Mucosa of descending colon (tissue), 3 donors: ENCODE results near the gene GON4L. TPM values are rescaled to one million over a fixed set of nuclear protein-coding genes. Genes with fewer than 3 reads are reported as not detected.

Source experiments
- ATAC-seq: fragments of 200-7000 bp; cut with Tn5 transposase; one replicate; pipeline ENCODE4 v1.9.1; 2020; ENCODE audit warnings: mild to moderate bottlenecking, moderate library complexity
- DNase-seq, 3 donors: peaks; one replicate each; pipeline ENCODE4 v3.0.0-alpha.2; 2020
- H3K36me3 ChIP-seq: fragments of 200-600 bp; one replicate; pipeline ENCODE4 v1.8.0; 2021; ENCODE audit warnings: low read depth, mild to moderate bottlenecking
- H3K4me1 ChIP-seq: fragments of 200-600 bp; one replicate; pipeline ENCODE4 v1.8.0; 2021; ENCODE audit warnings: low read depth, mild to moderate bottlenecking
- H3K4me3 ChIP-seq: fragments of 200-600 bp; one replicate; pipeline ENCODE4 v1.8.0; 2021; ENCODE audit warnings: mild to moderate bottlenecking
- H3K9me3 ChIP-seq: fragments of 200-600 bp; one replicate; pipeline ENCODE4 v1.8.0; 2021; ENCODE audit warnings: mild to moderate bottlenecking
- CTCF ChIP-seq: fragments of 200-600 bp; IDR thresholded peaks from one replicate; pipeline ENCODE4 v1.8.0; 2022; ENCODE audit warnings: antibody characterized with exemption, mild to moderate bottlenecking
- intact Hi-C, 2 donors: fragments of 100-400 bp; cut with DNase I in 1 of 2; cut with micrococcal nuclease in 1 of 2; formaldehyde crosslinking; loops; one replicate each; pipeline versions ENCODE4 v1.11.0 to v1.11.1; 2022; cut with DNase I, micrococcal nuclease
- long read RNA-seq, 2 donors: library from polyadenylated mRNA; unstranded; transcript quantifications; one replicate each; pipeline ENCODE4 v2.0.0, GENCODE V29; 2019 to 2021
- total RNA-seq, 3 donors: library from RNA; stranded (reverse); fragmentation: NEBNext Ultra II Directional in 2 of 3; extraction: Animal tissue kit (Norgen Biotek cat#: 25700) in 2 of 3; gene quantifications; one replicate each; pipeline versions ENCODE4 v1.2.1 to v1.2.4, GENCODE V29; 2021 to 2023
- donor health status: DM: no; HTN: no; CAD: no; lungs with moderate emphysema.
- donor health status: DM: no; HTN: no; CAD: no.
- donor health status: DM: no; HTN: yes; CAD: no.

Gene GON4L
- total RNA-seq, result 10 to 100 TPM; 38.7 to 63.0 (median 54.3) TPM
- long read RNA-seq, donor 1, partial matches to known transcripts, result 8 of 13 reads
- long read RNA-seq, donor 1, other reads (novel, unspliced or antisense), result 5 of 13 reads
- long read RNA-seq, donor 2, partial matches to known transcripts, result 9 of 12 reads
- long read RNA-seq, donor 2, other reads (novel, unspliced or antisense), result 3 of 12 reads

GRCh38 chr1:155856975-155857930 lies at the start of gene GON4L:
Gene GON4L, minus strand, starts transcription at chr1:155857214. Its CDS starts 3,434 bp downstream, at chr1:155853780.
- no peaks in the 10 kb centered on the region for H3K9me3 ChIP-seq
- peak; percentile 92 to 93 (median 92) for DNase-seq
- peaks cover 25% of the 10 kb centered on the region for H3K4me1 ChIP-seq
- ATAC-seq, result peak; percentile 91
- peaks cover 3% of the 10 kb centered on the region for H3K36me3 ChIP-seq
- peak within 1 kb of the TSS; percentile 59 for H3K4me3 ChIP-seq
- intact Hi-C loops, result no loop called here
- no peak for TF ChIP-seq CTCF

GRCh38 chr1:155904261-155904660 lies 47.2 kb upstream of the GON4L start:
- Histone ChIP-seq H3K4me1 (no peaks in the 10 kb centered on the region), H3K4me3 (no peak overlapping the region), H3K9me3 (no peaks in the 10 kb centered on the region), H3K36me3 (peaks cover 23% of the 10 kb centered on the region)
- DNase-seq, result no peak
- no peak for TF ChIP-seq CTCF
- no peak for ATAC-seq
- intact Hi-C loops, result no loop called here

- TF ChIP-seq CTCF, result no peak
- intact Hi-C loops, result no loop called here
- Histone ChIP-seq H3K9me3 (no peaks in the 10 kb centered on the region), H3K4me1 (no peaks in the 10 kb centered on the region), H3K36me3 (peaks cover 28% of the 10 kb centered on the region), H3K4me3 (no peak overlapping the region)
- DNase-seq (no peak), ATAC-seq (no peak)
These were observed 43.1 kb upstream of the GON4L start for GRCh38 chr1:155900161-155900560.

- intact Hi-C loops, result no loop called here
- TF ChIP-seq CTCF, result no peak
- H3K4me3 ChIP-seq, result no peak overlapping the region
- ATAC-seq (no peak), DNase-seq (no peak)
- peaks cover 24% of the 10 kb centered on the region for H3K36me3 ChIP-seq
- no peaks in the 10 kb centered on the region for H3K4me1 ChIP-seq
- H3K9me3 ChIP-seq, result no peaks in the 10 kb centered on the region
These were observed 42.7 kb upstream of the GON4L start for GRCh38 chr1:155899683-155900082.

- ATAC-seq (no peak), DNase-seq (no peak)
- no peak for TF ChIP-seq CTCF
- intact Hi-C loops, result no loop called here
- H3K36me3 ChIP-seq, result peaks cover 21% of the 10 kb centered on the region
- H3K4me1 ChIP-seq, result peaks cover under 1% of the 10 kb centered on the region
- H3K9me3 ChIP-seq, result no peaks in the 10 kb centered on the region
- H3K4me3 ChIP-seq, result no peak overlapping the region
These were observed 41.9 kb upstream of the GON4L start for GRCh38 chr1:155898888-155899287.
